Heart right ventricle (tissue), 16 donors: Measurements from ENCODE around the gene HEPACAM. TPM values are rescaled to one million over a fixed set of nuclear protein-coding genes. Genes with fewer than 3 reads are reported as not detected.

Source experiments
- ATAC-seq, 8 donors: fragments of 200-7000 bp; cut with Tn5 transposase; one replicate each; pipeline ENCODE4 v1.9.1; 2020; ENCODE audit warnings: mild to moderate bottlenecking in 8 of 8, moderate library complexity in 8 of 8, moderate number of reproducible peaks in 1 of 8
- DNase-seq, 2 donors: peaks; one replicate each; pipeline ENCODE4 v3.0.0-alpha.2; 2020
- H3K27ac ChIP-seq, 10 donors: fragments of 200-600 bp; sonication (generic) in 2 of 10; one replicate each; pipeline versions ENCODE4 v1.5.0 to v1.8.0; 2020 to 2022; ENCODE audit warnings: mild to moderate bottlenecking in 3 of 10
- H3K27me3 ChIP-seq, 7 donors: fragments of 200-600 bp; one replicate each; pipeline ENCODE4 v1.8.0; 2021 to 2022; ENCODE audit warnings: mild to moderate bottlenecking in 2 of 7
- H3K36me3 ChIP-seq, 9 donors: fragments of 200-600 bp; sonication (generic) in 1 of 9; one replicate each; pipeline versions ENCODE4 v1.5.0 to v1.8.0; 2020 to 2022; ENCODE audit warnings: mild to moderate bottlenecking in 2 of 9
- H3K4me1 ChIP-seq, 9 donors: fragments of 200-600 bp; sonication (generic) in 1 of 9; one replicate each; pipeline versions ENCODE4 v1.5.0 to v1.8.0; 2020 to 2022; ENCODE audit warnings: mild to moderate bottlenecking in 4 of 9
- H3K4me3 ChIP-seq, 10 donors: fragments of 200-600 bp; sonication (generic) in 2 of 10; one replicate each; pipeline versions ENCODE4 v1.5.0 to v1.8.0; 2020 to 2022; ENCODE audit warnings: mild to moderate bottlenecking in 7 of 10, moderate library complexity in 2 of 10
- H3K9me3 ChIP-seq, 11 donors: fragments of 200-600 bp in 10 of 11; sonication (generic) in 2 of 11; one replicate each; pipeline versions ENCODE4 v1.5.0 to v1.8.0; 2013 to 2022; ENCODE audit warnings: mild to moderate bottlenecking in 2 of 11, control low read depth in 1 of 11, moderate library complexity in 1 of 11
- WGBS, 2 donors: extraction: QIAGEN DNeasy Blood & Tissue Kit; methylation state at CpG; one replicate each; pipeline ENCODE4 v1.1.7; 2013; ENCODE audit warnings: inconsistent platforms in 1 of 2; 5-methylcytosine and 5-hydroxymethylcytosine counted together
- intact Hi-C, 10 donors: fragments of 100-400 bp; cut with DNase I; formaldehyde crosslinking; loops; one replicate each; pipeline versions ENCODE4 v1.11.1 to v1.14.2; 2022
- polyA plus RNA-seq, 2 donors: library from polyadenylated mRNA; stranded (reverse); fragments of 200-250 nt; gene quantifications; one replicate each; pipeline ENCODE4 v1.2.3, GENCODE V29; 2013
- total RNA-seq, 10 donors: library from RNA; stranded (reverse); fragmentation: NEBNext Ultra II Directional in 3 of 10; extraction: Animal tissue kit (Norgen Biotek cat#: 25700) in 3 of 10; gene quantifications; one replicate each; pipeline versions ENCODE4 v1.2.1 to v1.2.4, GENCODE V29; 2021 to 2023
- TF ChIP-seq, protein P1 (sequence below), 9 donors: fragments of 200-600 bp; sonication (generic) in 2 of 9; IDR thresholded peaks; one replicate each; pipeline versions ENCODE4 v1.5.0 to v1.8.0; 2021 to 2022; ENCODE audit warnings: antibody characterized with exemption in 9 of 9, mild to moderate bottlenecking in 5 of 9, moderate library complexity in 1 of 9
- donor health status: Arrhythmogenic right ventricular cardiomyopathy.
- donor health status: ischemic (EF 13 %, LVEDD 7.1; RV severe dilation, severe dysfunction).
- donor health status: healthy with polysubstance abuse.
- donor health status: DM: no; HTN: yes; CAD: no.
- donor health status: DM: no; HTN: no; CAD: no.
- donor health status: ischemic (EF 25% LVEDD 6.9; RV normal size, moderate dysfunction).
- donor health status: ischemic (EF 25% LVEDD 5.7; RV mildly dilated, moderate dysfunction).
- donor health status: healthy.
- donor health status: DM: yes; HTN: yes; CAD: no.
- donor health status: Ischemic cardiomyopathy.
- donor health status: ischemic (EF 35%, LVEDD 5.7; RV mildly dilated, moderate dysfunction).
- donor health status: nonischemic (EF 11% LVEDD 7.7; RV severe dilation, severe dysfunction).
- donor health status: DM: yes; HTN: yes; CAD: no.
- donor health status: PGD.
- donor health status: ischemic (EF 29% LVEDD 5.4; RV normal size, mild dysfunction).
- donor health status: nonischemic (EF 23%, LVEDD 6.1; RV moderate dilation, normal function).

HEPACAM gene
- total and polyA plus RNA-seq, 12 donors, result 0.12 to 1.3 (median 0.35) TPM; not detected in 2

DNA sequence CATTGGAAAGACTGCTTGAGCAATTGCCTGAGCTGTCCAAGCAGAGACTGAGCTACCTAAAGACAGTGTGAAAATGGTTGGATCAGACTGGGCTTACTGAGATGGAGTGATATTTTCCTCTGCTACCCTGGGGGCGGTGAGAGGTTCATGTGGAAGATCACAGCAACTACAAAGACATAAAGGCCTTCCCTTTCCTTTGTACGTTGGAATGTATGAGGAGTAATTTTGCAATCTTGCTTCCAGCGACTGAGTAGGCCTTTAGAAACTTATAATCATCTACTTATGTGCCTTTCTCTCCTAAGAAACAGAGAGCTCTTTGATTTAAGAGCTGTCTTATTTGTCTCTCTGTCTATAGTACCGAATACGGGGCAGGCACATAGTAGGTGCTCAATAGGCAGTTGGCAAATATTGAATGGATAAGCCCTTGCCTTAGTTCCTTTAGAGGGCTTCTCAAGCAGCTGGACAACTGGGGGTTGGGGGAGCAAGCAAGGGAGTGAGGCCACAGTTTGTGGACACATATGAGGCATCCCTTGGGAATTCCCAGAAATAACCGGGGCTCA lies 2.4 kb upstream of the HEPACAM start:
- DNase-seq (no peak), ATAC-seq (no peak)
- Histone ChIP-seq H3K4me1 (no peaks in the 10 kb centered on the region), H3K9me3 (no peaks in the 10 kb centered on the region), H3K27me3 (peaks cover 0 to 13% (median 0%) of the 10 kb centered on the region in 7 donors), H3K27ac (no peak overlapping the region), H3K4me3 (no peak overlapping the region), H3K36me3 (no peaks in the 10 kb centered on the region)
- 76 to 82% methylated on average over 6 of the region's 6 CpGs for WGBS, 2 donors
- intact Hi-C loops, result no loop called here
- TF ChIP-seq, protein P1, sequence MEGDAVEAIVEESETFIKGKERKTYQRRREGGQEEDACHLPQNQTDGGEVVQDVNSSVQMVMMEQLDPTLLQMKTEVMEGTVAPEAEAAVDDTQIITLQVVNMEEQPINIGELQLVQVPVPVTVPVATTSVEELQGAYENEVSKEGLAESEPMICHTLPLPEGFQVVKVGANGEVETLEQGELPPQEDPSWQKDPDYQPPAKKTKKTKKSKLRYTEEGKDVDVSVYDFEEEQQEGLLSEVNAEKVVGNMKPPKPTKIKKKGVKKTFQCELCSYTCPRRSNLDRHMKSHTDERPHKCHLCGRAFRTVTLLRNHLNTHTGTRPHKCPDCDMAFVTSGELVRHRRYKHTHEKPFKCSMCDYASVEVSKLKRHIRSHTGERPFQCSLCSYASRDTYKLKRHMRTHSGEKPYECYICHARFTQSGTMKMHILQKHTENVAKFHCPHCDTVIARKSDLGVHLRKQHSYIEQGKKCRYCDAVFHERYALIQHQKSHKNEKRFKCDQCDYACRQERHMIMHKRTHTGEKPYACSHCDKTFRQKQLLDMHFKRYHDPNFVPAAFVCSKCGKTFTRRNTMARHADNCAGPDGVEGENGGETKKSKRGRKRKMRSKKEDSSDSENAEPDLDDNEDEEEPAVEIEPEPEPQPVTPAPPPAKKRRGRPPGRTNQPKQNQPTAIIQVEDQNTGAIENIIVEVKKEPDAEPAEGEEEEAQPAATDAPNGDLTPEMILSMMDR (IDR thresholded peaks at IDR 0.05), result no peak

DNA sequence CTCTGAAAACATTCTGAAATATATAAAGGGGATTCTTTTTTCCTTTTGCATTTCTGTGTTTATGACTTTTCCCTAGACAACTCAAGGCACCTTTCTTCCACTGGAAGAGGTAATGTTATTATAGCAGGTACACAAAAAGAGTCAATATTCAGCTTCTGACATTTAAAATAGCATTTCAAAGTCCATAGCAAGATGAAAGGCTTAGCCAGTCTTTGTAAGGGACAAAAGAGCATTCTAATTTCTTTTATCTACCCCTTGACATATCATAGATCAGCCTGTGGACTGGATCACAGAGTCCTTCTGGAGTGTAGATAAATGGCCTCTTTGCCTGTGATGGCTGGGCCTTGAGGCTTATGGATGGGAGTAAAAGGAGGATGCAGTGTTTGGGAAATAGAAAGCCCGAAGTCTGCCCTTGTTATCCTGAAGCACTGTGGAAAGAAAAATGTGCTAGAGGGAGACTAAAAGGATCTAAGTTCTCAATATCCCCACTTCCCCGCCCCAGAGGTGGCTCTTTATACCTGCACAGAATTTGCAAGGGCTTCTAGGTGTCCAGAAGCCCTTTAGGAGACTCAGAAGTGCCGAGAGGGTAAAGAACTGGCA lies 1.6 kb upstream of the HEPACAM start:
- ATAC-seq, result no peak
- H3K4me1 ChIP-seq, result no peaks in the 10 kb centered on the region
- peaks cover 0 to 13% (median 0%) of the 10 kb centered on the region in 7 donors for H3K27me3 ChIP-seq
- intact Hi-C loops, result no loop called here
- no peak overlapping the region for H3K27ac ChIP-seq
- DNase-seq, result no peak
- H3K9me3 ChIP-seq, result no peaks in the 10 kb centered on the region
- H3K36me3 ChIP-seq, result no peaks in the 10 kb centered on the region
- TF ChIP-seq, protein P1 (IDR thresholded peaks at IDR 0.05), result no peak
- 77 to 79% methylated on average over 3 of the region's 3 CpGs for WGBS, 2 donors
- H3K4me3 ChIP-seq, result no peak overlapping the region

DNA sequence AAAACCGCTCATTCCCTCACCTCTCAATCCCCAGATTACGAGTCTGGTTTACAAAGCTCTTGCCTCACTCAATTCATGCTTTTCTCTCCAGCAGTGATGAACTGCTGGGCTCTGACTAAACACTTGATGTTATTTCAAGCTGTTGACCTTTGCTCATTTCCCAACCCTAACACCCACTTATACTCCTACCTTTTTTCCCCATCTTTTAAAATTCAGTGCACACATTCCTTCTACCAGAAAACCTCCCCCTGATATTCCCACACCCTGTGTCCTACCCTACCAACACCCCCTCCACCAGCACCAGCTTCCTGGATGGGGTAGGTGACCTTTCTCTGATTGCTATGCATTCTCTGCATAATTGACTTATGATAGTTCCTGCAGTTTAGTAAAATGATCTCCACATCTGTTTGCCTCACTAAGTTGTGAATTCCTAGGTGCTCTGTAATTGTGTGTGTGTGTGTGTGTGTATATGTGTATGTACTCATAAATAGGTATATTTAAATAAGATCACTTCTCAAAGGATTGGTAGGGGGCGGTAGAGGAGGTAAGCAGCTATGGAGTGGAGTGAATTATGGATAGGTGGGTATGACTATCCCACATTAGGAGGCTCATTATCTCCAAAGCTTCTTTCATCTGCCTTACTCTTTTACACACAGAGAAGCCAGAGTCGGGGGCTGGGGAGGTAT lies 842 bp downstream of the HEPACAM start:
- DNase-seq (no peak), ATAC-seq (no peak)
- Histone ChIP-seq H3K4me1 (no peaks in the 10 kb centered on the region), H3K27ac (no peak overlapping the region), H3K9me3 (no peaks in the 10 kb centered on the region), H3K27me3 (peaks cover 0 to 13% (median 0%) of the 10 kb centered on the region in 7 donors), H3K4me3 (no peak overlapping the region), H3K36me3 (no peaks in the 10 kb centered on the region)
- 75 to 77% methylated on average over 4 of the region's 4 CpGs for whole genome bisulfite sequencing, 2 donors
- TF ChIP-seq, protein P1 (IDR thresholded peaks at IDR 0.05), result no peak
- intact Hi-C loops, result no loop called here

DNA sequence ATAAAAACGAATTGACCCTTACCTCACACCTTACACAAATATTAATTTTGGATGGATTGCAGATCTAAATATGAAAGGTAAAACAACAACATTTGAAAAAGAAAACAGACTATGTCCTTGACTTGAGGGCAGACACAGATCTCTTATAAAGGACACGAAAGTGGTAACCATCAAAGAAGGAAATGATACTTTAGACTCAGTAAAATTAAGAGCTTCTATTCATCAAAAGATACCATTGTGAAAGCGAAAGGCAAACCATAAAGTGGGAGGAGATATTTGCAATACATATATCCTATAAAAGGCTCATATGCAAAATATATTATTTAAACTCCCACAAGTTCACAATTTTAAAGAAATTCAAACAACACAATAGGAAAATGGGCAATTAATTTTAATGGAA lies 5.0 kb downstream of the HEPACAM start:
- peaks cover 0 to 4% (median 0%) of the 10 kb centered on the region in 9 donors for H3K4me1 ChIP-seq
- H3K27ac ChIP-seq, result no peak overlapping the region
- DNase-seq (no peak), ATAC-seq (no peak)
- no peaks in the 10 kb centered on the region for H3K36me3 ChIP-seq
- WGBS, 2 donors, result 80 to 81% methylated on average over 3 of the region's 3 CpGs
- H3K9me3 ChIP-seq, result no peaks in the 10 kb centered on the region
- intact Hi-C loops, result no loop called here
- TF ChIP-seq, protein P1 (IDR thresholded peaks at IDR 0.05), result no peak
- H3K4me3 ChIP-seq, result no peak overlapping the region
- peaks cover 0 to 6% (median 0%) of the 10 kb centered on the region in 7 donors for H3K27me3 ChIP-seq
